ENCODE measurements around the gene HDC. TPM values are rescaled to one million over a fixed set of nuclear protein-coding genes. Genes with fewer than 3 reads are reported as not detected.

Gene HDC, protein sequence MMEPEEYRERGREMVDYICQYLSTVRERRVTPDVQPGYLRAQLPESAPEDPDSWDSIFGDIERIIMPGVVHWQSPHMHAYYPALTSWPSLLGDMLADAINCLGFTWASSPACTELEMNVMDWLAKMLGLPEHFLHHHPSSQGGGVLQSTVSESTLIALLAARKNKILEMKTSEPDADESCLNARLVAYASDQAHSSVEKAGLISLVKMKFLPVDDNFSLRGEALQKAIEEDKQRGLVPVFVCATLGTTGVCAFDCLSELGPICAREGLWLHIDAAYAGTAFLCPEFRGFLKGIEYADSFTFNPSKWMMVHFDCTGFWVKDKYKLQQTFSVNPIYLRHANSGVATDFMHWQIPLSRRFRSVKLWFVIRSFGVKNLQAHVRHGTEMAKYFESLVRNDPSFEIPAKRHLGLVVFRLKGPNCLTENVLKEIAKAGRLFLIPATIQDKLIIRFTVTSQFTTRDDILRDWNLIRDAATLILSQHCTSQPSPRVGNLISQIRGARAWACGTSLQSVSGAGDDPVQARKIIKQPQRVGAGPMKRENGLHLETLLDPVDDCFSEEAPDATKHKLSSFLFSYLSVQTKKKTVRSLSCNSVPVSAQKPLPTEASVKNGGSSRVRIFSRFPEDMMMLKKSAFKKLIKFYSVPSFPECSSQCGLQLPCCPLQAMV
- 110 TPM for polyA plus RNA-seq (2013)

DNA sequence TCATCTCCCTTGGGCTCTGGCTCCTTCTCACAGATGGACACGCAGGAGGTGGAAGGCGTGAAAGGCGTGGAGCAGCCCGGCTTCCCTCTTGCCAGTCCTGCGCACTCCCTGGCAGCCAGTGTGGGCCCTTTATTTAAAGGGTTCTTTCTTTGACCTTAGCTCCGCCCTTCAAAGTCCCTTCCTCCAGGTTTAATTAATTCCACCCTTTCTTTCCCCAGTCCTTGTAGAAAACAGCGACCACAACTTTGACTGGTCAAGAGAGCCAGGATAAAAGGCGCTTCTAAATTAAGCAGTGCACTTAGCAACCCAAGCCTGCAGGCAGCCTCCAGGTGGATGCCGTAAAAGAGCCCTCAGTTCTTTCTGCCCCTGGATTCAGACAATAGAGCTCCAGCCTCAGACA is at the start of gene HDC:
Gene HDC, minus strand, starts transcription at position 107 of the 400 bp plus-strand sequence. Its CDS starts 103 bp downstream, at position 4.
- Histone ChIP-seq H3K36me3 (ENCODE audit: control insufficient read depth in 4 of 4, insufficient read depth in 4 of 4, low read length in 3 of 4) (no peaks in the 10 kb centered on the region), H3K9me3 (ENCODE audit: control extremely low read depth in 1 of 5, control insufficient read depth in 4 of 5, insufficient read depth in 2 of 5, low read depth in 1 of 5, low read length in 4 of 5) (peaks cover 0 to 3% (median 0%) of the 10 kb centered on the region in 5 experiments), H3K4me3 (ENCODE audit: control insufficient read depth in 1 of 7, extremely low read depth in 1 of 7, insufficient read depth in 4 of 7, low read depth in 2 of 7, low read length in 6 of 7) (peak within 1 kb of the TSS in 1 of 7 experiments; percentile 42), H3K4me1 (ENCODE audit: control extremely low read depth in 1 of 4, control insufficient read depth in 4 of 4, insufficient read depth in 4 of 4, low read length in 3 of 4) (peaks cover 14 to 27% (median 22%) of the 10 kb centered on the region in 4 experiments), H3K27me3 (replicated peaks in 2 of 5; ENCODE audit: control insufficient read depth in 4 of 5, insufficient read depth in 5 of 5, low read length in 4 of 5) (no peaks in the 10 kb centered on the region), H3K27ac (ENCODE audit: insufficient read depth in 1 of 2, low read depth in 1 of 2, low read length in 2 of 2, poor library complexity in 1 of 2, severe bottlenecking in 2 of 2) (no peak within 1 kb of the TSS)
- CTCF ChIA-PET: no interaction called here
- no peak for DNase-seq
- POLR2A ChIA-PET: no interaction called here
- 97% methylated on average over 9 of the region's 9 CpGs for WGBS (ENCODE audit: insufficient coverage)

DNA sequence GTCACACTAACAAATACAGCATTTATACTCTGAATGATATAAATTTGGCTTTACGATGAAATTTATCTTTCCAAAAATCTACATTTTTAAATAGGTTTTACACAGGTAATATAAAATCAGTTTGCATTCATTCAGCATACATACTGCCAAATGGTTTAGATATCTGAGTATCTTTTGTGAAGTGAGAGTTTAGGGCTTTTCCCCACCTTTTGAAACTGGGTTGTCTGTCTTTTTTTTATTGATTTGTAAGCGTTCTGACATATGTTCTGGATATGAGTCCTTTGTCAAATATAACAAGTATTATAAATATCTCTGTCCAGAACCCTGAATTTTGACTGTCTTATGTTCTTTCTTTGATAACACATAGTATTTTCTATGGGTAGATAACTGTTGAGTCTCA is 47.1 kb upstream of the HDC start:
- CTCF ChIA-PET: interaction anchor here (0.6 kb wide), 1 partner anchor 88 kb away, joined by 4 read pairs; no protein-coding TSS in a partner anchor
- no CpG with 5 or more reads among the region's 2 CpGs for WGBS (ENCODE audit: insufficient coverage)
- POLR2A ChIA-PET: no interaction called here
- Histone ChIP-seq H3K4me1 (ENCODE audit: control extremely low read depth in 1 of 4, control insufficient read depth in 4 of 4, insufficient read depth in 4 of 4, low read length in 3 of 4) (peaks cover 0 to 2% (median 0%) of the 10 kb centered on the region in 4 experiments), H3K27me3 (replicated peaks in 2 of 5; ENCODE audit: control insufficient read depth in 4 of 5, insufficient read depth in 5 of 5, low read length in 4 of 5) (no peaks in the 10 kb centered on the region), H3K27ac (ENCODE audit: insufficient read depth in 1 of 2, low read depth in 1 of 2, low read length in 2 of 2, poor library complexity in 1 of 2, severe bottlenecking in 2 of 2) (no peak overlapping the region), H3K9me3 (ENCODE audit: control extremely low read depth in 1 of 5, control insufficient read depth in 4 of 5, insufficient read depth in 2 of 5, low read depth in 1 of 5, low read length in 4 of 5) (peaks cover 5 to 10% (median 7%) of the 10 kb centered on the region in 5 experiments), H3K4me3 (ENCODE audit: control insufficient read depth in 1 of 7, extremely low read depth in 1 of 7, insufficient read depth in 4 of 7, low read depth in 2 of 7, low read length in 6 of 7) (no peak overlapping the region), H3K36me3 (ENCODE audit: control insufficient read depth in 4 of 4, insufficient read depth in 4 of 4, low read length in 3 of 4) (peaks cover 5 to 11% (median 8%) of the 10 kb centered on the region in 4 experiments)
- DNase-seq: no peak

DNA sequence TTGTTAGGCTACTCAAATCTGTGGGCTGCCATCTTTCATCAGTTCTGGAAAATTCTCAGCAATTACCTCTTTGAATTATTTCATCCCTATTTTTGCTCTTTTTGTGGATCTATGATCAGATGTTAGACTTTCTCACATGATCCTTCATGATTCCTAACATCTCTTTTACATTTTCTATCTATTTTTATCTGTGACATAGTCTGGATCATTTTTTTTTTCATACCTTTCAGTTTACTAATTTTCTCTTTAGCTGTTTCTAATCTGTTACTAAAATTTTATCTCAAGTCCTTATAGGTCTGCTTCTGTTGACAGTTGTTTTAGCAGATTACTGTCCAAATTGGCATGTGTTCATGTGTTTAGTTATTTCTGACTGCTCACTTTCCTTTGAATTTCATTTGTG is 42.3 kb upstream of the HDC start:
- ChIA-PET CTCF (interaction anchor here (0.8 kb wide), 1 partner anchor 71 kb away, joined by 3 read pairs; no protein-coding TSS in a partner anchor), POLR2A (interaction anchor here (0.7 to 0.9 kb wide), 2 partner anchors 9 to 46 kb away, joined by 3 to 4 read pairs; no protein-coding TSS in a partner anchor)
- H3K4me1 ChIP-seq (ENCODE audit: control extremely low read depth in 1 of 4, control insufficient read depth in 4 of 4, insufficient read depth in 4 of 4, low read length in 3 of 4): no peaks in the 10 kb centered on the region
- H3K27me3 ChIP-seq (replicated peaks in 2 of 5; ENCODE audit: control insufficient read depth in 4 of 5, insufficient read depth in 5 of 5, low read length in 4 of 5): no peaks in the 10 kb centered on the region
- peaks cover 6 to 17% (median 7%) of the 10 kb centered on the region in 5 experiments for H3K9me3 ChIP-seq (ENCODE audit: control extremely low read depth in 1 of 5, control insufficient read depth in 4 of 5, insufficient read depth in 2 of 5, low read depth in 1 of 5, low read length in 4 of 5)
- peak in 1 of 3 donors; percentile 10 for DNase-seq
- H3K27ac ChIP-seq (ENCODE audit: insufficient read depth in 1 of 2, low read depth in 1 of 2, low read length in 2 of 2, poor library complexity in 1 of 2, severe bottlenecking in 2 of 2): no peak overlapping the region
- H3K36me3 ChIP-seq (ENCODE audit: control insufficient read depth in 4 of 4, insufficient read depth in 4 of 4, low read length in 3 of 4): peaks cover 16 to 34% (median 27%) of the 10 kb centered on the region in 4 experiments
- H3K4me3 ChIP-seq (ENCODE audit: control insufficient read depth in 1 of 7, extremely low read depth in 1 of 7, insufficient read depth in 4 of 7, low read depth in 2 of 7, low read length in 6 of 7): peak overlapping the region in 1 of 7 experiments; percentile 13

DNA sequence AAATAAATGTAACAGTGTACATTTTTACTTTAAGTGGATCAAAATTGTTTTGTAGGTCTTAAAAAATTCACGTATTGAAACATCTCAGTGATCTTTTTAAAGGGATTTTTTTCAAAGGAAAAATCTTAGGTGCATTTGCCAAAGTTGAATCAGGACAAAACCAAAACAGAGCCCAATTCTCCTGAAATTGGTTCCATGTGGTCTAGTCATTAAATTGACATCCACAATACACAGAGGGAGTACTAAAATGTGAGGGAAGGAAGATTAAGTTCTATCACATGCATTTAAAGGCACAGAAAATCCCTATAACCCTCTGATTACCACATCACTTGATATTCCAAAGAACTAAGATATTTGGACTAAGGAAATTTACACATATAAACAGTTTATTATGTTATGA is 39.3 kb upstream of the HDC start:
- ChIA-PET POLR2A (no interaction called here), CTCF (interaction anchor here (1.1 to 1.2 kb wide), 2 partner anchors 27 to 46 kb away, joined by 3 read pairs; no protein-coding TSS in a partner anchor)
- Histone ChIP-seq H3K27me3 (replicated peaks in 2 of 5; ENCODE audit: control insufficient read depth in 4 of 5, insufficient read depth in 5 of 5, low read length in 4 of 5) (no peaks in the 10 kb centered on the region), H3K9me3 (ENCODE audit: control extremely low read depth in 1 of 5, control insufficient read depth in 4 of 5, insufficient read depth in 2 of 5, low read depth in 1 of 5, low read length in 4 of 5) (peaks cover 6 to 17% (median 7%) of the 10 kb centered on the region in 5 experiments), H3K4me3 (ENCODE audit: control insufficient read depth in 1 of 7, extremely low read depth in 1 of 7, insufficient read depth in 4 of 7, low read depth in 2 of 7, low read length in 6 of 7) (no peak overlapping the region), H3K36me3 (ENCODE audit: control insufficient read depth in 4 of 4, insufficient read depth in 4 of 4, low read length in 3 of 4) (peaks cover 27 to 61% (median 42%) of the 10 kb centered on the region in 4 experiments), H3K27ac (ENCODE audit: insufficient read depth in 1 of 2, low read depth in 1 of 2, low read length in 2 of 2, poor library complexity in 1 of 2, severe bottlenecking in 2 of 2) (no peak overlapping the region), H3K4me1 (ENCODE audit: control extremely low read depth in 1 of 4, control insufficient read depth in 4 of 4, insufficient read depth in 4 of 4, low read length in 3 of 4) (no peaks in the 10 kb centered on the region)
- 100% methylated on average over 1 of the region's 1 CpG for WGBS (ENCODE audit: insufficient coverage)
- DNase-seq: no peak

DNA sequence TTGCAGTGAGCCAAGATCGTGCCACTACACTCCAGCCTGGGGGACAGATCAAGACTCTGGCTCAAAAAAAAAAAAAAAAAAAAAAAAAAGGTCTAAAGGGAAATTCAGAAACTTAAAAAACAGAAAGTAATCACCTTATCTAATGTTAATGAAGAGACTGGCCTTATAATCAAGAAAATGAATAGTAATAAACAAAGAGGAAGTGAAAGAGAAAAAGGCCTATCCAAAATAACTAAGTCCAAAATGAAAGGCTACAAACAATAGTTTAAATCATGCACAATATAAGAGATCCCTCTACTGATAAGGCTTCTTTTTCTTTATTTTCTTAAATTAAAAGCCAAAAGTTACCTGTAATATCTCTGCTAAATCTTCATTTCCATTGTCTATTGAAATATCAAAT is 37.1 kb upstream of the HDC start:
- Histone ChIP-seq H3K4me1 (ENCODE audit: control extremely low read depth in 1 of 4, control insufficient read depth in 4 of 4, insufficient read depth in 4 of 4, low read length in 3 of 4) (no peaks in the 10 kb centered on the region), H3K36me3 (ENCODE audit: control insufficient read depth in 4 of 4, insufficient read depth in 4 of 4, low read length in 3 of 4) (peaks cover 32 to 72% (median 43%) of the 10 kb centered on the region in 4 experiments), H3K27ac (ENCODE audit: insufficient read depth in 1 of 2, low read depth in 1 of 2, low read length in 2 of 2, poor library complexity in 1 of 2, severe bottlenecking in 2 of 2) (no peak overlapping the region), H3K4me3 (ENCODE audit: control insufficient read depth in 1 of 7, extremely low read depth in 1 of 7, insufficient read depth in 4 of 7, low read depth in 2 of 7, low read length in 6 of 7) (no peak overlapping the region), H3K9me3 (ENCODE audit: control extremely low read depth in 1 of 5, control insufficient read depth in 4 of 5, insufficient read depth in 2 of 5, low read depth in 1 of 5, low read length in 4 of 5) (peaks cover 0 to 6% (median 2%) of the 10 kb centered on the region in 5 experiments), H3K27me3 (replicated peaks in 2 of 5; ENCODE audit: control insufficient read depth in 4 of 5, insufficient read depth in 5 of 5, low read length in 4 of 5) (no peaks in the 10 kb centered on the region)
- ChIA-PET CTCF (no interaction called here), POLR2A (no interaction called here)
- no CpG with 5 or more reads among the region's 1 CpG for WGBS (ENCODE audit: insufficient coverage)
- no peak for DNase-seq

DNA sequence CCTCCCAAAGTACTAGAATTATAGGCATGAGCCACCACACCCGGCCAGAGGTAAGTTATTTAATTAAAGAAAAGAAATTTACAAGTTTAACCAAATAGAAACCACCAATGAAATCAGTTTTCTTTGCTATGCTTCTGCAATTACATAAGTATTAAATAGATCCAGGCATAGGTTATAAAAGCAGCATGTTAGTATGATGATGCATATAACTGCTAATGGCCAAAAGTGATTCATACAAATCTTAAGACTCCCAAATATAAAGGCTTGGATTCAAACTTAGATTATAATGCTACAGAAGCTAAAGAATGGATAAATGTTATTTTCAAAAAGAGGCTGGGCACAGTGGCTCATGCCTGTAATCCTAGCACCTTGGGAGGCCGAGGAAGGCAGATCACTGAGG is 32.8 kb upstream of the HDC start:
- WGBS (ENCODE audit: insufficient coverage): 100% methylated on average over 1 of the region's 2 CpGs
- Histone ChIP-seq H3K36me3 (ENCODE audit: control insufficient read depth in 4 of 4, insufficient read depth in 4 of 4, low read length in 3 of 4) (peaks cover 25 to 79% (median 34%) of the 10 kb centered on the region in 4 experiments), H3K27me3 (replicated peaks in 2 of 5; ENCODE audit: control insufficient read depth in 4 of 5, insufficient read depth in 5 of 5, low read length in 4 of 5) (no peaks in the 10 kb centered on the region), H3K4me3 (ENCODE audit: control insufficient read depth in 1 of 7, extremely low read depth in 1 of 7, insufficient read depth in 4 of 7, low read depth in 2 of 7, low read length in 6 of 7) (no peak overlapping the region), H3K9me3 (ENCODE audit: control extremely low read depth in 1 of 5, control insufficient read depth in 4 of 5, insufficient read depth in 2 of 5, low read depth in 1 of 5, low read length in 4 of 5) (no peaks in the 10 kb centered on the region), H3K27ac (ENCODE audit: insufficient read depth in 1 of 2, low read depth in 1 of 2, low read length in 2 of 2, poor library complexity in 1 of 2, severe bottlenecking in 2 of 2) (no peak overlapping the region), H3K4me1 (ENCODE audit: control extremely low read depth in 1 of 4, control insufficient read depth in 4 of 4, insufficient read depth in 4 of 4, low read length in 3 of 4) (no peaks in the 10 kb centered on the region)
- DNase-seq: no peak
- ChIA-PET CTCF (interaction anchor here (1.8 kb wide), 1 partner anchor 57 kb away, joined by 6 read pairs; no protein-coding TSS in a partner anchor), POLR2A (interaction anchor here (0.6 kb wide), 1 partner anchor 10 kb away, joined by 3 read pairs; no protein-coding TSS in a partner anchor)

Measured in common myeloid progenitor, CD34-positive (primary cell).